Activated CD8-positive, alpha-beta memory T cell treated with anti-CD3 and anti-CD28 coated beads for 36 hours (primary cell): ENCODE data around the gene ADGRF1. TPM values are rescaled to one million over a fixed set of nuclear protein-coding genes. Genes with fewer than 3 reads are reported as not detected.

Experiments
- CTCF ChIA-PET: fragments of 350-600 bp; sonication (Branson Sonifier 250); formaldehyde crosslinking; loops from one replicate; lab custom pipeline; 2021; ENCODE audit warnings: antibody characterized with exemption; lab: Charles Lee
- POLR2A ChIA-PET: fragments of 350-600 bp; sonication (Branson Sonifier 250); formaldehyde crosslinking; loops from one replicate; lab custom pipeline; 2021; ENCODE audit warnings: antibody characterized with exemption; lab: Charles Lee
- total RNA-seq, 2 experiments: library from RNA; stranded (reverse); gene quantifications; one replicate each; pipeline ENCODE4 v1.2.3, GENCODE V29; 2021

Gene ADGRF1
- total RNA-seq, 2 experiments from 2014 or later = not detected

GRCh38 chr6:47029865-47030561, 12.1 kb downstream of the ADGRF1 start:
- ChIA-PET CTCF (no interaction called here), POLR2A (no interaction called here)

GRCh38 chr6:47028835-47029360, 13.2 kb downstream of the ADGRF1 start:
- POLR2A ChIA-PET = no interaction called here
- CTCF ChIA-PET = no interaction called here

- CTCF ChIA-PET = no interaction called here
- POLR2A ChIA-PET = no interaction called here
Observed at GRCh38 chr6:47027315-47027714, 14.8 kb downstream of the ADGRF1 start.

- POLR2A ChIA-PET = no interaction called here
Observed at GRCh38 chr6:47026679-47027078, 15.5 kb downstream of the ADGRF1 start.

DNA sequence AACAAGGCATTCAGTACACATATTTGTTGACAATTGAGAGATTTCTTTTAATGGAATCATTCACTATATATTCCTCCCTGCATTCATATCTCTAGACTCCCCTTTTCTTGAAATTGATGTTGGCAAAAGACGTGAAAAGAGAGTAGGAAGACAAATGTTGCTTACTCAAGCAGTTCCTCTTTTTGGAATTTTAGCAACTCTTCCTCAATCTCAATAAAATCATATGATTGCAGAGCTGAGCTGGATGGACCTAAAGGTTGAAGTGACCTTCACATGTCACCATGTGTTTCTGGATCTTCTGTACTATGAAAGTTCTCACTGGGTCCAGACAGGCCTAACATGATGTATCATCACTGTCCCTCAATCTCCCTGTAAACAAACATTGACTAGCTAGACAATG, 18.6 kb downstream of the ADGRF1 start:
- ChIA-PET POLR2A (no interaction called here), CTCF (no interaction called here)

More at GRCh38 chr6:47026679-47027078, 15.5 kb downstream of the ADGRF1 start:
- CTCF ChIA-PET = no interaction called here

- POLR2A ChIA-PET = no interaction called here
- CTCF ChIA-PET = no interaction called here
Observed at GRCh38 chr6:47022191-47022590, 19.9 kb downstream of the ADGRF1 start.

- POLR2A ChIA-PET = no interaction called here
- CTCF ChIA-PET = no interaction called here
Observed at GRCh38 chr6:47019941-47020340, 22.2 kb downstream of the ADGRF1 start.

DNA sequence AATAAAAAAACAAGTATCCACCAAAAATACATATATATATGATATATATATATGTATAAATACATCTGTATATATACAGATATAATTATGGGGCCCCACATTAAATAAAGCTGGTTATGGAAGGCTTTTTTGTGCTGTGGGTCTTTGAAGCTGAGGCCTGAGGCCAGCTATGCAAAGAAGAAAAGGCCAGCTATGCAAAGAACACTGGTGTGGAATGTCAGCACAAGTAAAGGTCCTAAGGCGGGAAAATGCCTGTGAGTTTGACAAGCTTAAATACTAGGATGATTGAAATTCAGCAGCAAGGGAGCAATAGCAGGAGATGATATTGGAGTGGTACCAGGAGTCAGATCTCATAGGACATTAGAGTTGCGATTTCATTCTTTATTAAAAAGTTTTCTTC, 25.2 kb downstream of the ADGRF1 start:
- ChIA-PET POLR2A (no interaction called here), CTCF (interaction anchor here (0.7 kb wide), 1 partner anchor 75 kb away, joined by 3 read pairs; no protein-coding TSS in a partner anchor)

GRCh38 chr6:47016261-47016660, 25.9 kb downstream of the ADGRF1 start:
- ChIA-PET CTCF (no interaction called here), POLR2A (no interaction called here)

- CTCF ChIA-PET = no interaction called here
- POLR2A ChIA-PET = no interaction called here
Observed at GRCh38 chr6:47014401-47014800, 27.7 kb downstream of the ADGRF1 start.

DNA sequence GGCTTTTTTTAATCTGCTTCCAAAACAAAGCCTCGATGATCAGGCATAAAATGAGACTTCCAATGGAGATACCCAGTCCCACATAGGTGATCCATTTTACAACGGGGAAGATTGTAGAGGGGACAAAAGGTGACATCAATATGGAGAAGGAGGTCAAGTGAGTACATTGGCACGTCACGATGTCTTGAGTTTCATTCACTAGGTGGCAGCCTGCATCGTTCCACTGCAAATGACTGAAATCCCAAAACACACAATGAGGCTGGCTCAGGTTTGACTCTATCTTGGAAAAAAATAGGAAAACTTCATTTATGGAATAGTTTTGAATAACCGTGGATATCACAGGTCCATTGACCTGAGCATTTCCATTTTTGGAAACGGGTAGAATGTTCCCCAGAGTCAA, 32.5 kb downstream of the ADGRF1 start:
- ChIA-PET POLR2A (no interaction called here), CTCF (no interaction called here)

GRCh38 chr6:47008397-47008763, 33.8 kb downstream of the ADGRF1 start:
- CTCF ChIA-PET = no interaction called here

DNA sequence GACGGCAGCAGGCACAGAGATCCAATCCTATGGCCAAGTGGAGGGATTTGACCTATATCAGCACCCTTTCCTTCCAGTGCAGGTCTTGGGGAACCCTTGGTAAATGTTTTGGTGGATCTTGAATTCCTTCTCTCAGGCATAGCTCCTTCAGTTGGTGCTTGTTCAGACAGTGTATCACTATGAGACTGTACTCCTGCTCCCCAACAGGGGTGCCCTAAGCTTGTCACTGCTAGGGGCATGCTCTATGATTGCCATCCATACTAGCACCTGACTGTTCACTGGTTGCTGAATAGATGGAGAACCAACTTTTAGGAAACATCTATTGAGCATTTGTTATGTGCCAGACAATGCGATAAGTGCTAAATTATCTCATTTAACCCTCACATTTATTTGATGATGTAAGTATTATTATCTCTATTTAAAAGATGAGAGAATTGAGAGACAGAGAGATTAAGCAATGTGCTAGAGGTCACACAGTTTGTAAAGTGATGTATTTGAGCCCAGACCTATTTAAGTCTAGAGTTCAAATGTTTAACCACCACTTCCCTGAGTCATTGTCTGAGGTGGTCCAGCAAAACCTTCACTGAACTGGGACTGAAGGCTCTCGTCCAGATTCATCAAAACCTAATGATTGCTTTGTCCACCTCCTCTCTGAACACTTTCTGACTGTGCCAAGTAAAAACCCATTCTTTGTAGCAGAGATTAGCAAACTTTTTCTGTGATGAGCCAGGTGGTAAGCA, 34.3 kb downstream of the ADGRF1 start:
- POLR2A ChIA-PET = no interaction called here
- CTCF ChIA-PET = no interaction called here

More at GRCh38 chr6:47008397-47008763, 33.8 kb downstream of the ADGRF1 start:
- POLR2A ChIA-PET = no interaction called here

DNA sequence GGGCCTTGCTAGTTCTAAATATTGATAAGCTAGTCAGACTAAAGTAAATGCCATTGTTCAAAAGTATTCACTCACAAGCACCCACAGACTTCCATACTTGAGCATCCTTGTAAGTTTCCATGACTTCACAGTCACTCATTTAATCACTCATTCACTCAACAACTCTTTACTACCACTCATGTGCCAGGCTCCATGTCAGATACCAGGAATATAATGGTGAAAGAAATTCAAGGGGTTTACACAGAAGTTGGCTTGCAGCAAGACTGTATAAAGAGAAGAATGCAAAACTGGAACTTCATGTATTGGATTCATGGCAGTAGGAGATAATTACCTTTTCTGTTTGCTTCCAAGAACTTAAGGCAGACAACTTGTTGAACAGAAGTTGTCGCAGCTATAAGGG, 36.6 kb downstream of the ADGRF1 start:
- ChIA-PET POLR2A (no interaction called here), CTCF (no interaction called here)

DNA sequence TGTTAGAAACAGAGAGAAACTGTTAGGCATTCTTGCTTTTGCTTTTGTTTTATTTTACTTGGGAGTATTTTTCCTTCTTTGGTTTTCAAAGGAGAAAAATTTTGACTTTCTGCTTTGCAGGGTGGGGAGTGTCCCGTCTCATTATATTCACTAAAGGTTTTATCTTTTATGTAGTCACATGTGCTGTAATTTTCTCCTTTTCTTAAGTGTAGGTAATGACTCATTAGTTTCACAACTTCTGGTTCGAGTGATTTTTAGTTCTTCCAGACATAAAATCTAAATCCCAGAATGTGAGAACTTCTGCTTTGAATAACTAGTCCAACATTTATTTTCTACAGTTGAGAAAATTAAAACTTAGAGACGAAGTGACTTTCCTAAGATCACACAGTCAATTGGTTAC, 37.7 kb downstream of the ADGRF1 start:
- CTCF ChIA-PET = no interaction called here
- POLR2A ChIA-PET = no interaction called here

GRCh38 chr6:47000842-47001241, 41.3 kb downstream of the ADGRF1 start:
- ChIA-PET CTCF (no interaction called here), POLR2A (no interaction called here)

GRCh38 chr6:46998436-46999017, 43.6 kb downstream of the ADGRF1 start:
- ChIA-PET POLR2A (no interaction called here), CTCF (no interaction called here)

DNA sequence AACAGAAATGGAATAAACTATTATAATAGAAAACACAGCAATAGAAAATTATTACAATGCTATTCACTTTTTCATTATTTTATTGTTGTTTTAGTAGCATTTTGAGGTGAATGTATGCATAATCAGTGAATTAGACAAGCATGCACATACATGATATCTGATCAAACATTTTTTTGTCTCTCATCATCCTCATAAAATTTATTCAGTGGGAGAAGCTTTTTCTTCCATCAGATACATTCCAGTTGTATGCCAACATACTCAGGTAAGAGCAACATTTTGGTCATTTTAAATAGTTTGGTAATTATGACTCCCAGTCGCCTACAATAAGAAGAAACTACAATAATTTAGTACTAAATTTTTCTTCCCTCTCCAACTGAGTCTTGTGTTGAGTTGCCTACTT, 44.5 kb downstream of the ADGRF1 start:
- POLR2A ChIA-PET = no interaction called here

GRCh38 chr6:46996860-46997641, 45.1 kb downstream of the ADGRF1 start:
- ChIA-PET CTCF (no interaction called here), POLR2A (no interaction called here)

More for the DNA sequence above, 44.5 kb downstream of the ADGRF1 start:
- CTCF ChIA-PET = no interaction called here

- POLR2A ChIA-PET = no interaction called here
- CTCF ChIA-PET = no interaction called here
Observed at GRCh38 chr6:46994933-46995332, 47.2 kb downstream of the ADGRF1 start.
